Fibroblast of lung (primary cell): ENCODE measurements around the gene BPGM. TPM values are rescaled to one million over a fixed set of nuclear protein-coding genes. Genes with fewer than 3 reads are reported as not detected.

ENCODE experiments used
- DNase-seq, 2 donors: peaks; one replicate each; pipeline versions ENCODE4 v3.0.0 to v3.0.0-alpha.2; 2010; ENCODE audit warnings: low read depth in 2 of 2
- H2AFZ ChIP-seq: 2 replicates; pipeline ENCODE4 v1.5.1; 2012; ENCODE audit warnings: low read length, control low read depth, inconsistent platforms
- H3K27ac ChIP-seq: 2 replicates; pipeline ENCODE4 v1.5.1; 2011; ENCODE audit warnings: low read length, control low read depth; ENCODE audit not compliant: insufficient read depth
- H3K27me3 ChIP-seq: 2 replicates; pipeline ENCODE4 v1.5.1; 2011; ENCODE audit warnings: mild to moderate bottlenecking, low read length; ENCODE audit not compliant: control insufficient read depth, insufficient read depth
- H3K36me3 ChIP-seq: 2 replicates; pipeline ENCODE4 v1.5.1; 2011; ENCODE audit warnings: low read length; ENCODE audit not compliant: control insufficient read depth, insufficient read depth
- H3K4me1 ChIP-seq: 2 replicates; pipeline ENCODE4 v1.5.1; 2011; ENCODE audit warnings: low read length; ENCODE audit not compliant: control insufficient read depth, insufficient read depth; ENCODE audit errors: extremely low read depth
- H3K4me2 ChIP-seq: 2 replicates; pipeline ENCODE4 v1.5.1; 2011; ENCODE audit warnings: low read length, control low read depth; ENCODE audit not compliant: insufficient read depth; ENCODE audit errors: extremely low read depth
- H3K4me3 ChIP-seq, 4 experiments: fragments of 200-600 bp in 1 of 4; sonication (generic) in 1 of 4; replicated peaks in 1 of 4; 2 replicates each; pipeline ENCODE4 v1.5.1; 2011 to 2016; ENCODE audit warnings: low read length in 4 of 4, low read depth in 3 of 4, mild to moderate bottlenecking in 3 of 4, control low read depth in 2 of 4, inconsistent platforms in 1 of 4, mixed read lengths in 1 of 4; ENCODE audit not compliant: insufficient read depth in 1 of 4; ENCODE audit errors: control extremely low read depth in 1 of 4
- H3K79me2 ChIP-seq: 2 replicates; pipeline ENCODE4 v1.5.1; 2012; ENCODE audit warnings: mild to moderate bottlenecking, low read length, inconsistent platforms; ENCODE audit not compliant: control insufficient read depth, insufficient read depth
- H3K9ac ChIP-seq: 2 replicates; pipeline ENCODE4 v1.5.1; 2011; ENCODE audit warnings: mild to moderate bottlenecking, low read length, control low read depth; ENCODE audit not compliant: insufficient read depth
- H3K9me3 ChIP-seq: 2 replicates; pipeline ENCODE4 v1.5.1; 2012; ENCODE audit warnings: low read depth, low read length; ENCODE audit not compliant: control insufficient read depth, insufficient read depth
- H4K20me1 ChIP-seq: 2 replicates; pipeline ENCODE4 v1.5.1; 2011; ENCODE audit warnings: low read length; ENCODE audit not compliant: control insufficient read depth, insufficient read depth; ENCODE audit errors: extremely low read depth
- EZH2 ChIP-seq: IDR thresholded peaks from 2 replicates; pipeline ENCODE4 v1.5.1; 2012; ENCODE audit warnings: low read length, control low read depth, mild to moderate bottlenecking; ENCODE audit errors: missing control alignments
- polyA plus RNA-seq, 2 donors: library from polyadenylated mRNA; depleted of rRNA in 1 of 2; stranded (reverse) in 1 of 2; unstranded in 1 of 2; fragments of >200 nt; gene quantifications; 2 replicates each; pipeline ENCODE4 v1.2.1, GENCODE V29; 2011 to 2012; ENCODE audit warnings: missing spikeins in 1 of 2
- total RNA-seq: library from RNA; depleted of rRNA; stranded (reverse); fragments of >200 nt; gene quantifications from 2 replicates; pipeline ENCODE4 v1.2.1, GENCODE V29; 2014
- TF ChIP-seq, protein P1 (sequence below), 2 donors: IDR thresholded peaks in 1 of 2; conservative IDR thresholded peaks in 1 of 2; 1 replicate in 1 of 2; 2 replicates in 1 of 2; pipeline ENCODE4 v1.5.1; 2011 to 2012; ENCODE audit warnings: low read length in 2 of 2, control low read depth in 1 of 2, inconsistent platforms in 1 of 2, low read depth in 1 of 2, mild to moderate bottlenecking in 1 of 2

BPGM gene
- total and polyA plus RNA-seq, 2 donors (not counting 1 experiment from before 2014, with no cell fraction given) = 25.8 to 29.7 TPM

DNA sequence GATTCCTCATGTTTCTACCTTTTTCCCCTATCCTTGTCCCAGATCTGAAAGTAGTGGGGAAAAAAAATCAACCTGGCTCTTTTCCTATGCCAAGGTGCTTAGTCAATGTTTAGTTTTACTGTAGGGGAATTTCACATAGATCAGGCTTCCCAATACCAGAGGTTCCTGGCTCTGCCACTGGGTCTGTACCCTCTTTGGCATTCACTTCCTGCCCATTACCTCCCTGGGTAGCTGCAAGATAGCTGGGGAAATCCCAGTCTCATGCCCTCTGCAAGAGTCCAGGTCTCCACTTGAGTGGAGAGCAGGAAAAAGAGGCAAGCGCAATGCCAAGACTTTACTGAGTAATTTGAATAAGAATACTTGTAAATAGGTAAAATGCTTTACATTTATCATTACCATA is 3.5 kb upstream of the BPGM start:
- no peak overlapping the region for H2AFZ ChIP-seq

DNA sequence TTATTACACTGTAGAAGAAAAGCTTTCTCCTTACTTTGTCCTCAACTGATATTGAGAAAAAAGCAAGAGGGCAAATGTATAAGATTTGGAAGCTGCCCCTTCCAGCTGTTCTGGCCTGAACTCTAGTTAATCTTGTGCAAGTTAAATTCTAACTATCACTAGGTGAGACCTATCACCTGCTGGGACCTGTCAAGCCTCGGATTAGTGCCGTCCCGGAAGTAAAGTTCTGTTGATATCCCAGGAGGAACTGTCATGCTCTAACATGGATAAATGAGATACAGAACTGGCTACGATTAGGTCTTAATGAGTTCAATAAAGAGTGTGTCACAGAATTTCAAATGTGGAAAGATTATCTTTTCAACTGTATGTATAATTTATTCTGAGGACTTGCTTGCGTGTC is 1.2 kb upstream of the BPGM start:
- Histone ChIP-seq H3K4me1 (peaks cover 4% of the 10 kb centered on the region), H3K36me3 (no peaks in the 10 kb centered on the region), H3K27me3 (no peaks in the 10 kb centered on the region), H3K4me3 (peak overlapping the region; percentile 79 to 96 (median 92)), H3K27ac (peak overlapping the region; percentile 85), H3K79me2 (peaks cover 11% of the 10 kb centered on the region), H2AFZ (no peak overlapping the region), H3K4me2 (peak overlapping the region; percentile 89), H4K20me1 (no peaks in the 10 kb centered on the region), H3K9ac (no peak overlapping the region), H3K9me3 (no peaks in the 10 kb centered on the region)
- TF ChIP-seq, protein P1, sequence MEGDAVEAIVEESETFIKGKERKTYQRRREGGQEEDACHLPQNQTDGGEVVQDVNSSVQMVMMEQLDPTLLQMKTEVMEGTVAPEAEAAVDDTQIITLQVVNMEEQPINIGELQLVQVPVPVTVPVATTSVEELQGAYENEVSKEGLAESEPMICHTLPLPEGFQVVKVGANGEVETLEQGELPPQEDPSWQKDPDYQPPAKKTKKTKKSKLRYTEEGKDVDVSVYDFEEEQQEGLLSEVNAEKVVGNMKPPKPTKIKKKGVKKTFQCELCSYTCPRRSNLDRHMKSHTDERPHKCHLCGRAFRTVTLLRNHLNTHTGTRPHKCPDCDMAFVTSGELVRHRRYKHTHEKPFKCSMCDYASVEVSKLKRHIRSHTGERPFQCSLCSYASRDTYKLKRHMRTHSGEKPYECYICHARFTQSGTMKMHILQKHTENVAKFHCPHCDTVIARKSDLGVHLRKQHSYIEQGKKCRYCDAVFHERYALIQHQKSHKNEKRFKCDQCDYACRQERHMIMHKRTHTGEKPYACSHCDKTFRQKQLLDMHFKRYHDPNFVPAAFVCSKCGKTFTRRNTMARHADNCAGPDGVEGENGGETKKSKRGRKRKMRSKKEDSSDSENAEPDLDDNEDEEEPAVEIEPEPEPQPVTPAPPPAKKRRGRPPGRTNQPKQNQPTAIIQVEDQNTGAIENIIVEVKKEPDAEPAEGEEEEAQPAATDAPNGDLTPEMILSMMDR (conservative IDR thresholded peaks at IDR 0.05 in 1 of 2, IDR thresholded peaks at IDR 0.05 in 1 of 2; ENCODE audit: low read depth in 1 of 2, low read length in 2 of 2) = no peak
- TF ChIP-seq EZH2 = no peak
- no peak for DNase-seq

More for the DNA sequence above, 3.5 kb upstream of the BPGM start:
- TF ChIP-seq, protein P1 (conservative IDR thresholded peaks at IDR 0.05 in 1 of 2, IDR thresholded peaks at IDR 0.05 in 1 of 2; ENCODE audit: low read depth in 1 of 2, low read length in 2 of 2) = no peak
- no peak for TF ChIP-seq EZH2
- H3K79me2 ChIP-seq = peaks cover 7% of the 10 kb centered on the region
- no peak overlapping the region for H3K27ac ChIP-seq
- no peak overlapping the region for H3K4me3 ChIP-seq
- no peaks in the 10 kb centered on the region for H3K27me3 ChIP-seq
- H3K4me2 ChIP-seq = no peak overlapping the region
- no peaks in the 10 kb centered on the region for H3K36me3 ChIP-seq
- no peak overlapping the region for H3K9ac ChIP-seq
- DNase-seq = no peak
- no peaks in the 10 kb centered on the region for H3K9me3 ChIP-seq
- no peaks in the 10 kb centered on the region for H4K20me1 ChIP-seq
- H3K4me1 ChIP-seq = peaks cover 4% of the 10 kb centered on the region

DNA sequence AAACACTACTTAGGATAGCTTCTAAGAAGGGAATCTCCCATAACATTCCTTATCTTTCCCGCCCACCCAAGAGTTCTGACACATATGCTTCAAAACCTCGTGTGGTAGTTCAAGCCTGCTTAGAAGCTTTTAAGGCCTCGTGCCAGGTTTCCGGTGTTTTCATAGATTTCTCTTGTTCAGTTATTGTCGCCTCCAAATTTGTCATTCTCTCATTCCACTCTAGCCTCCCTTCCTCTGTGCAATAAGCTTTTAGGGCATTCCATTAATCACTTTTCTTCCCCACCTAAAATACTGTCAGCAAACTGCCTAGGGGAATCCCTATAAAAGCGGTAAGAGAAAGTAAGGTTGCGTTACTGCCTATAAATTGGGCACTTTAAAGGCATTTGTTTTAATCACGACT is 718 bp upstream of the BPGM start:
- Histone ChIP-seq H2AFZ (peak overlapping the region; percentile 61), H3K4me1 (peaks cover 4% of the 10 kb centered on the region), H3K9ac (peak overlapping the region; percentile 67), H3K9me3 (no peaks in the 10 kb centered on the region), H3K27me3 (no peaks in the 10 kb centered on the region), H3K4me2 (peak overlapping the region; percentile 89), H3K79me2 (peaks cover 11% of the 10 kb centered on the region), H3K4me3 (peak overlapping the region; percentile 79 to 96 (median 92)), H3K36me3 (no peaks in the 10 kb centered on the region), H4K20me1 (no peaks in the 10 kb centered on the region), H3K27ac (peak overlapping the region; percentile 85)
- DNase-seq = peak; percentile 38 to 67
- TF ChIP-seq EZH2 = no peak
- TF ChIP-seq, protein P1 (conservative IDR thresholded peaks at IDR 0.05 in 1 of 2, IDR thresholded peaks at IDR 0.05 in 1 of 2; ENCODE audit: low read depth in 1 of 2, low read length in 2 of 2) = no peak
